HepG2 (cell line): Measurements from ENCODE around the gene DTYMK. TPM values are rescaled to one million over a fixed set of nuclear protein-coding genes. Genes with fewer than 3 reads are reported as not detected.

Experiments
- AHR ChIP-seq: IDR thresholded peaks from 2 replicates; pipeline ENCODE4 v1.6.1; 2018; ENCODE audit warnings: missing genetic modification reagents, missing compliant biosample characterization
- ARID2 ChIP-seq: sonication (generic); formaldehyde crosslinking; IDR thresholded peaks from 2 replicates; pipeline ENCODE4 v1.8.1; 2022; ENCODE audit warnings: mild to moderate bottlenecking, missing genetic modification reagents, borderline replicate concordance
- EP300 ChIP-seq, 3 experiments: sonication (generic) in 1 of 3; formaldehyde crosslinking in 1 of 3; IDR thresholded peaks; 2 replicates each; pipeline versions ENCODE4 v1.5.1 to v1.6.1; 2011 to 2020; ENCODE audit warnings: low read depth in 2 of 3, low read length in 2 of 3, borderline replicate concordance in 1 of 3, improper control_type of control experiment in 1 of 3, mild to moderate bottlenecking in 1 of 3, missing genetic modification reagents in 1 of 3, moderate library complexity in 1 of 3
- ETV5 ChIP-seq: IDR thresholded peaks from 2 replicates; pipeline ENCODE4 v1.6.1; 2018; ENCODE audit warnings: missing biosample characterization, missing genetic modification reagents, inconsistent platforms, borderline replicate concordance
- FOXK1 ChIP-seq: sonication (generic); formaldehyde crosslinking; IDR thresholded peaks from 2 replicates; pipeline ENCODE4 v1.4.0; 2020; ENCODE audit warnings: low read depth, missing genetic modification reagents, borderline replicate concordance
- GATAD1 ChIP-seq: IDR thresholded peaks from 2 replicates; pipeline ENCODE4 v1.6.1; 2016; ENCODE audit warnings: missing genetic modification reagents, missing compliant biosample characterization
- GATAD2A ChIP-seq: IDR thresholded peaks from 2 replicates; pipeline ENCODE4 v1.6.1; 2016
- HDAC6 ChIP-seq: fragments of 200-600 bp; sonication (generic); IDR thresholded peaks from 2 replicates; pipeline ENCODE4 v1.7.0; 2017; ENCODE audit warnings: mild to moderate bottlenecking, antibody characterized with exemption, low read length, low read depth
- HNRNPK ChIP-seq: fragments of 200-400 bp; formaldehyde crosslinking; IDR thresholded peaks from 2 replicates; pipeline ENCODE4 v1.6.1; 2018; ENCODE audit warnings: low read length, low read depth, moderate library complexity, mild to moderate bottlenecking; ENCODE audit not compliant: poor library complexity, severe bottlenecking
- MEF2D ChIP-seq: sonication (generic); formaldehyde crosslinking; IDR thresholded peaks from 2 replicates; pipeline ENCODE4 v1.5.1; 2020; ENCODE audit warnings: mild to moderate bottlenecking, missing genetic modification reagents
- MTF2 ChIP-seq: sonication (generic); formaldehyde crosslinking; IDR thresholded peaks from 2 replicates; pipeline ENCODE4 v1.5.0; 2020; ENCODE audit warnings: missing genetic modification reagents, borderline replicate concordance
- NCOA2 ChIP-seq: sonication (generic); formaldehyde crosslinking; IDR thresholded peaks from 2 replicates; pipeline ENCODE4 v1.8.0; 2022; ENCODE audit warnings: inconsistent platforms
- SATB2 ChIP-seq: sonication (generic); formaldehyde crosslinking; IDR thresholded peaks from 2 replicates; pipeline ENCODE4 v1.5.0; 2020; ENCODE audit warnings: missing genetic modification reagents
- SCMH1 ChIP-seq: sonication (generic); formaldehyde crosslinking; IDR thresholded peaks from 2 replicates; pipeline ENCODE4 v1.9.0; 2021; ENCODE audit warnings: missing genetic modification reagents, mild to moderate bottlenecking, borderline replicate concordance
- STAG1 ChIP-seq: sonication (generic); formaldehyde crosslinking; IDR thresholded peaks from 2 replicates; pipeline ENCODE4 v1.4.0; 2020; ENCODE audit warnings: missing genetic modification reagents
- ZBTB38 ChIP-seq: sonication (generic); formaldehyde crosslinking; IDR thresholded peaks from 2 replicates; pipeline ENCODE4 v1.5.1; 2020; ENCODE audit warnings: mild to moderate bottlenecking, missing genetic modification reagents
- ZC3H13 ChIP-seq: sonication (generic); formaldehyde crosslinking; IDR thresholded peaks from 2 replicates; pipeline ENCODE4 v1.8.1; 2023; ENCODE audit warnings: mild to moderate bottlenecking, missing genetic modification reagents, moderate library complexity
- ZNF343 ChIP-seq: sonication (generic); formaldehyde crosslinking; IDR thresholded peaks from 2 replicates; pipeline ENCODE4 v1.4.0; 2020; ENCODE audit warnings: mild to moderate bottlenecking, missing genetic modification reagents
- ZNF597 ChIP-seq: sonication (generic); formaldehyde crosslinking; IDR thresholded peaks from 2 replicates; pipeline ENCODE4 v1.5.0; 2020; ENCODE audit warnings: missing genetic modification reagents
- ZNF605 ChIP-seq: sonication (generic); formaldehyde crosslinking; IDR thresholded peaks from 2 replicates; pipeline ENCODE4 v1.8.0; 2022; ENCODE audit warnings: mild to moderate bottlenecking, missing genetic modification reagents
- polyA plus RNA-seq, 8 experiments: library from polyadenylated mRNA; depleted of rRNA in 3 of 8; stranded (reverse) in 7 of 8; unstranded in 1 of 8; fragments of >200 nt; fragmentation: Illumina TruSeq in 4 of 8; extraction: Trizol in 4 of 8; gene quantifications; 2 replicates each; pipeline versions ENCODE4 v1.2.1 to v1.2.3, GENCODE V29; 2011 to 2016; ENCODE audit warnings: low read depth in 4 of 8, missing spikeins in 1 of 8, mixed read lengths in 1 of 8; ENCODE audit not compliant: insufficient read depth in 1 of 8
- total RNA-seq, 5 experiments: library from RNA; depleted of rRNA; stranded (reverse); fragments of >200 nt; fragmentation: Illumina TruSeq; extraction: Trizol; gene quantifications; 2 replicates each; pipeline ENCODE4 v1.2.3, GENCODE V29; 2016; ENCODE audit warnings: low read depth in 1 of 5
- TF ChIP-seq, protein P1 (sequence below): sonication (generic); formaldehyde crosslinking; IDR thresholded peaks from 2 replicates; pipeline ENCODE4 v1.5.1; 2020; ENCODE audit warnings: missing genetic modification reagents, mild to moderate bottlenecking, borderline replicate concordance
- TF ChIP-seq, protein P2 (sequence below): sonication (generic); formaldehyde crosslinking; IDR thresholded peaks from 2 replicates; pipeline ENCODE4 v1.4.0; 2020; ENCODE audit warnings: missing genetic modification reagents

Gene DTYMK
- total and polyA plus RNA-seq, 2 of the 13 experiments (the other 11 are each of a cell fraction or from before 2014, with no cell fraction given) = 57.5 to 134 TPM

GRCh38 chr2:241702155-241703031 lies 15.8 kb upstream of the DTYMK start (continued):
- no peak for TF ChIP-seq EP300 (IDR thresholded peaks at IDR 0.05; ENCODE audit: low read depth in 2 of 2, low read length in 2 of 2)
- TF ChIP-seq EP300 (CRISPR knock-in tag; IDR thresholded peaks at IDR 0.05; ENCODE audit: borderline replicate concordance) = 0 out of 2 replicates have a peak, but pooled peaks have one; percentile 13
- TF ChIP-seq MEF2D (CRISPR knock-in tag) = 0 out of 2 replicates have a peak, but pooled peaks have one; percentile 42
- TF ChIP-seq ZNF597 (CRISPR knock-in tag) = no peak
- TF ChIP-seq NCOA2 (CRISPR knock-in tag) = peak; percentile 56; the same call in 1 of the 2 replicates
- peak; percentile 51; the same call in 1 of the 2 replicates for TF ChIP-seq GATAD1
- 0 out of 2 replicates have a peak, but pooled peaks have one; percentile 21 for TF ChIP-seq MTF2 (CRISPR knock-in tag)
- TF ChIP-seq ETV5 = 0 out of 2 replicates have a peak, but pooled peaks have one; percentile 12
- peak; percentile 52 for TF ChIP-seq STAG1 (CRISPR knock-in tag)
- TF ChIP-seq FOXK1 (CRISPR knock-in tag) = peak; percentile 50; the same call in 1 of the 2 replicates
- no peak for TF ChIP-seq SATB2 (CRISPR knock-in tag)
- TF ChIP-seq, protein P1, sequence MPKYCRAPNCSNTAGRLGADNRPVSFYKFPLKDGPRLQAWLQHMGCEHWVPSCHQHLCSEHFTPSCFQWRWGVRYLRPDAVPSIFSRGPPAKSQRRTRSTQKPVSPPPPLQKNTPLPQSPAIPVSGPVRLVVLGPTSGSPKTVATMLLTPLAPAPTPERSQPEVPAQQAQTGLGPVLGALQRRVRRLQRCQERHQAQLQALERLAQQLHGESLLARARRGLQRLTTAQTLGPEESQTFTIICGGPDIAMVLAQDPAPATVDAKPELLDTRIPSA = no peak
- TF ChIP-seq ZNF605 (CRISPR knock-in tag) = peak; percentile 85
- TF ChIP-seq HNRNPK = peak; percentile 38
- TF ChIP-seq ZNF343 (CRISPR knock-in tag) = no peak
- TF ChIP-seq ZC3H13 (CRISPR knock-in tag) = no peak; the same call in 1 of the 2 replicates
- TF ChIP-seq SCMH1 = no peak
- TF ChIP-seq ZBTB38 = peak; percentile 88
- TF ChIP-seq ARID2 = 0 out of 2 replicates have a peak, but pooled peaks have one; percentile 21
- peak; percentile 30; the same call in 1 of the 2 replicates for TF ChIP-seq GATAD2A
- 0 out of 2 replicates have a peak, but pooled peaks have one; percentile 46 for TF ChIP-seq AHR (CRISPR knock-in tag)
- TF ChIP-seq HDAC6 = no peak
- TF ChIP-seq, protein P2, sequence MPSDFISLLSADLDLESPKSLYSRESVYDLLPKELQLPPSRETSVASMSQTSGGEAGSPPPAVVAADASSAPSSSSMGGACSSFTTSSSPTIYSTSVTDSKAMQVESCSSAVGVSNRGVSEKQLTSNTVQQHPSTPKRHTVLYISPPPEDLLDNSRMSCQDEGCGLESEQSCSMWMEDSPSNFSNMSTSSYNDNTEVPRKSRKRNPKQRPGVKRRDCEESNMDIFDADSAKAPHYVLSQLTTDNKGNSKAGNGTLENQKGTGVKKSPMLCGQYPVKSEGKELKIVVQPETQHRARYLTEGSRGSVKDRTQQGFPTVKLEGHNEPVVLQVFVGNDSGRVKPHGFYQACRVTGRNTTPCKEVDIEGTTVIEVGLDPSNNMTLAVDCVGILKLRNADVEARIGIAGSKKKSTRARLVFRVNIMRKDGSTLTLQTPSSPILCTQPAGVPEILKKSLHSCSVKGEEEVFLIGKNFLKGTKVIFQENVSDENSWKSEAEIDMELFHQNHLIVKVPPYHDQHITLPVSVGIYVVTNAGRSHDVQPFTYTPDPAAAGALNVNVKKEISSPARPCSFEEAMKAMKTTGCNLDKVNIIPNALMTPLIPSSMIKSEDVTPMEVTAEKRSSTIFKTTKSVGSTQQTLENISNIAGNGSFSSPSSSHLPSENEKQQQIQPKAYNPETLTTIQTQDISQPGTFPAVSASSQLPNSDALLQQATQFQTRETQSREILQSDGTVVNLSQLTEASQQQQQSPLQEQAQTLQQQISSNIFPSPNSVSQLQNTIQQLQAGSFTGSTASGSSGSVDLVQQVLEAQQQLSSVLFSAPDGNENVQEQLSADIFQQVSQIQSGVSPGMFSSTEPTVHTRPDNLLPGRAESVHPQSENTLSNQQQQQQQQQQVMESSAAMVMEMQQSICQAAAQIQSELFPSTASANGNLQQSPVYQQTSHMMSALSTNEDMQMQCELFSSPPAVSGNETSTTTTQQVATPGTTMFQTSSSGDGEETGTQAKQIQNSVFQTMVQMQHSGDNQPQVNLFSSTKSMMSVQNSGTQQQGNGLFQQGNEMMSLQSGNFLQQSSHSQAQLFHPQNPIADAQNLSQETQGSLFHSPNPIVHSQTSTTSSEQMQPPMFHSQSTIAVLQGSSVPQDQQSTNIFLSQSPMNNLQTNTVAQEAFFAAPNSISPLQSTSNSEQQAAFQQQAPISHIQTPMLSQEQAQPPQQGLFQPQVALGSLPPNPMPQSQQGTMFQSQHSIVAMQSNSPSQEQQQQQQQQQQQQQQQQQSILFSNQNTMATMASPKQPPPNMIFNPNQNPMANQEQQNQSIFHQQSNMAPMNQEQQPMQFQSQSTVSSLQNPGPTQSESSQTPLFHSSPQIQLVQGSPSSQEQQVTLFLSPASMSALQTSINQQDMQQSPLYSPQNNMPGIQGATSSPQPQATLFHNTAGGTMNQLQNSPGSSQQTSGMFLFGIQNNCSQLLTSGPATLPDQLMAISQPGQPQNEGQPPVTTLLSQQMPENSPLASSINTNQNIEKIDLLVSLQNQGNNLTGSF (CRISPR knock-in tag) = no peak; the same call in 1 of the 2 replicates
